Lung (tissue), 16 donors: ENCODE results near the gene FNDC8. TPM values are rescaled to one million over a fixed set of nuclear protein-coding genes. Genes with fewer than 3 reads are reported as not detected.

Experiments used
- ATAC-seq: fragments of 200-7000 bp; cut with Tn5 transposase; one replicate; pipeline ENCODE4 v1.9.1; 2020; ENCODE audit warnings: moderate number of reproducible peaks; ENCODE audit not compliant: insufficient read depth, low FRiP score
- DNase-seq, 3 donors: peaks; one replicate each; pipeline ENCODE4 v3.0.0-alpha.2; 2013 to 2017
- H3K27ac ChIP-seq, 2 donors: one replicate each; pipeline ENCODE4 v1.5.1; 2013; ENCODE audit warnings: mild to moderate bottlenecking in 2 of 2, moderate library complexity in 2 of 2, control low read depth in 1 of 2, inconsistent platforms in 1 of 2, low read depth in 1 of 2, low read length in 1 of 2
- H3K27me3 ChIP-seq, 3 donors: one replicate each; pipeline ENCODE4 v1.5.1; 2013; ENCODE audit warnings: low read length in 2 of 3; ENCODE audit not compliant: control insufficient read depth in 3 of 3, insufficient read depth in 3 of 3
- H3K36me3 ChIP-seq, 4 donors: one replicate each; pipeline ENCODE4 v1.5.1; 2013; ENCODE audit warnings: low read length in 4 of 4, mild to moderate bottlenecking in 1 of 4, moderate library complexity in 1 of 4; ENCODE audit not compliant: control insufficient read depth in 4 of 4, insufficient read depth in 4 of 4
- H3K4me1 ChIP-seq, 5 donors: one replicate each; pipeline ENCODE4 v1.5.1; 2013; ENCODE audit warnings: low read length in 5 of 5, mild to moderate bottlenecking in 2 of 5, moderate library complexity in 1 of 5; ENCODE audit not compliant: control insufficient read depth in 5 of 5, insufficient read depth in 5 of 5
- H3K4me3 ChIP-seq: one replicate; pipeline ENCODE4 v1.5.1; 2013; ENCODE audit warnings: mild to moderate bottlenecking, control low read depth, moderate library complexity
- H3K9ac ChIP-seq, 2 donors: one replicate each; pipeline ENCODE4 v1.5.1; 2013; ENCODE audit warnings: low read length in 2 of 2, control low read depth in 1 of 2; ENCODE audit not compliant: insufficient read depth in 1 of 2
- H3K9me3 ChIP-seq, 4 donors: one replicate each; pipeline ENCODE4 v1.5.1; 2013; ENCODE audit warnings: low read length in 3 of 4, mild to moderate bottlenecking in 1 of 4, moderate library complexity in 1 of 4; ENCODE audit not compliant: control insufficient read depth in 4 of 4, insufficient read depth in 3 of 4
- WGBS, 2 donors: extraction: QIAGEN DNeasy Blood & Tissue Kit; methylation state at CpG; one replicate each; pipeline ENCODE4 v1.1.7; 2013; 5-methylcytosine and 5-hydroxymethylcytosine counted together
- long read RNA-seq, 5 donors: transcript quantifications; one replicate each; lab custom pipeline, GENCODE V29; 2026
- polyA plus RNA-seq, 2 donors: library from polyadenylated mRNA; stranded (reverse); fragments of 200-250 nt; gene quantifications; one replicate each; pipeline ENCODE4 v1.2.1, GENCODE V29; 2013
- total RNA-seq, 2 donors: library from RNA; depleted of rRNA in 1 of 2; stranded (reverse); fragments of >200 nt in 1 of 2; gene quantifications; one replicate each; pipeline ENCODE4 v1.2.1, GENCODE V29; 2014 to 2021
- TF ChIP-seq, protein P1 (sequence below): IDR thresholded peaks from 2 replicates; pipeline ENCODE4 v1.5.1; 2012; ENCODE audit warnings: mild to moderate bottlenecking; ENCODE audit errors: control extremely low read depth, extremely low read depth
- donor health status: control.
- donor health status: control.
- donor health status: Bipolar disorder and iron deficiency.
- donor health status: healthy.
- donor health status: DM: yes; HTN: yes; CAD: no.

The FNDC8 gene
- not detected for total RNA-seq
- polyA plus RNA-seq, result not detected
- long read RNA-seq, donor 1, result 0 reads
- long read RNA-seq, donor 2, result 0 reads
- long read RNA-seq, donor 3, result 0 reads
- long read RNA-seq, donor 4, result 0 reads
- long read RNA-seq, donor 5, result 0 reads

DNA sequence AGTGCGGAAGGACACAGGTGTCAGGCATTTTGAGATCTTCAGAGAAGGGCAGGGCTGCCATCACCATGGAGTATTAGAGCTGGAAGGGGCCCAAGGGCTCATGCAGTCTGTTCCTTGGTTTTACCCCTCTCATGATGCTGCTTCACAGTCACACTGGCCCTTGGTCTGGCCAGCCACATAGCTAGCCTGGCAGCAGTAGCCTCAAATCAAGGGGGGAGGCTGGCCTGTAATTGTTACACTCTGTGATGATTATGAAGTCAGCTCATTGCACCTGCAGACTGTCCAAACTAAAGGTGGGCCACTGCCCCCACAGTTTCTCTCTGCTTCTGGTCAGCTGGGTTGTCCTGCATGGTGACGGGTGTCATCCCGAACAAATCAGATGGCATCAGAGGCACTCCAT lies at the start of gene FNDC8:
Gene FNDC8 (plus strand): TSS at position 301 of the 400 bp plus-strand sequence. CDS start 79 bp downstream, at position 380.
- Histone ChIP-seq H3K4me3 (no peak within 1 kb of the TSS), H3K4me1 (peaks cover 0 to 17% (median 0%) of the 10 kb centered on the region in 5 donors), H3K27me3 (peaks cover 0 to 2% (median 0%) of the 10 kb centered on the region in 3 donors), H3K9ac (no peak within 1 kb of the TSS), H3K9me3 (no peaks in the 10 kb centered on the region), H3K36me3 (peaks cover 0 to 3% (median under 1%) of the 10 kb centered on the region in 4 donors), H3K27ac (no peak within 1 kb of the TSS)
- WGBS, 2 donors, result 96% methylated on average over 3 of the region's 3 CpGs
- DNase-seq, result no peak
- TF ChIP-seq, protein P1, sequence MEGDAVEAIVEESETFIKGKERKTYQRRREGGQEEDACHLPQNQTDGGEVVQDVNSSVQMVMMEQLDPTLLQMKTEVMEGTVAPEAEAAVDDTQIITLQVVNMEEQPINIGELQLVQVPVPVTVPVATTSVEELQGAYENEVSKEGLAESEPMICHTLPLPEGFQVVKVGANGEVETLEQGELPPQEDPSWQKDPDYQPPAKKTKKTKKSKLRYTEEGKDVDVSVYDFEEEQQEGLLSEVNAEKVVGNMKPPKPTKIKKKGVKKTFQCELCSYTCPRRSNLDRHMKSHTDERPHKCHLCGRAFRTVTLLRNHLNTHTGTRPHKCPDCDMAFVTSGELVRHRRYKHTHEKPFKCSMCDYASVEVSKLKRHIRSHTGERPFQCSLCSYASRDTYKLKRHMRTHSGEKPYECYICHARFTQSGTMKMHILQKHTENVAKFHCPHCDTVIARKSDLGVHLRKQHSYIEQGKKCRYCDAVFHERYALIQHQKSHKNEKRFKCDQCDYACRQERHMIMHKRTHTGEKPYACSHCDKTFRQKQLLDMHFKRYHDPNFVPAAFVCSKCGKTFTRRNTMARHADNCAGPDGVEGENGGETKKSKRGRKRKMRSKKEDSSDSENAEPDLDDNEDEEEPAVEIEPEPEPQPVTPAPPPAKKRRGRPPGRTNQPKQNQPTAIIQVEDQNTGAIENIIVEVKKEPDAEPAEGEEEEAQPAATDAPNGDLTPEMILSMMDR, result no peak
- no peak for ATAC-seq

DNA sequence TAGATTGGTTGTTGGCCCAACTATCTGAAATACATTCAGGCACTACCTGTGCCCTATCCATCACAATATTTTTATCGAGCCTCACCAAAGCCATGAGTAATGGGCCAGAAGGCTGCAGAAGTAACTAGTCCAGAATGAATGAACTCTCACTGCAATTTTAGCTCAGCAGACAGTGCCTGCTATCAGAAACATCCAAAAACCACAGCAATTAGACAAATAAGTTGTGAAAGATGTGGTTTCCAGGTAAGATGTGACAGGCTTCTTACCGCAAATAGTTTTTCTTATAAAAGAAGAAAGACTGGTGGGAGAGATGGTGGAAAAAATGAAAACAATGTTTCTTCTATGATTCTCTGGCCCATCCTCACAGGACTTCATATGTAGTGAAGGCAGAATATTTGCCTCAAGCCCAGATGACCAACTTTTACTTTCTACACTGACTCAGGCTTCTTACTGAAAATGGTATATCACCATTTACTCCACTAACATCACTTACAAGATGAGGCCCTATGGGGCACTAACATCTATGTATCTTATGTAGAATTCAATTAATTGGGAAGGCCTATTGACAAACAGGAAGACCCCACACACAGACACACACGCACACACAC lies 48.1 kb upstream of the FNDC8 start:
- ATAC-seq, result no peak
- H3K27ac ChIP-seq, result no peak overlapping the region
- WGBS, 2 donors, result 69 to 78% methylated on average over 3 of the region's 3 CpGs

GRCh38 chr17:35073991-35074627 lies 47.3 kb upstream of the FNDC8 start:
- H3K4me3 ChIP-seq, result no peak overlapping the region
- peaks cover 0 to 5% (median 1%) of the 10 kb centered on the region in 4 donors for H3K36me3 ChIP-seq
- DNase-seq, result no peak
- 70 to 81% methylated on average over 5 of the region's 5 CpGs for WGBS, 2 donors
- H3K27me3 ChIP-seq, result no peaks in the 10 kb centered on the region
- H3K4me1 ChIP-seq, result peaks cover 0 to 11% (median 0%) of the 10 kb centered on the region in 5 donors
- TF ChIP-seq, protein P1, result no peak
- H3K9ac ChIP-seq, result no peak overlapping the region
- no peaks in the 10 kb centered on the region for H3K9me3 ChIP-seq
- no peak for ATAC-seq
- H3K27ac ChIP-seq, result no peak overlapping the region

More for the DNA sequence above, 48.1 kb upstream of the FNDC8 start:
- Histone ChIP-seq H3K9me3 (no peaks in the 10 kb centered on the region), H3K9ac (no peak overlapping the region), H3K27me3 (no peaks in the 10 kb centered on the region), H3K36me3 (peaks cover 0 to 5% (median 1%) of the 10 kb centered on the region in 4 donors), H3K4me1 (peaks cover 0 to 11% (median 1%) of the 10 kb centered on the region in 5 donors), H3K4me3 (no peak overlapping the region)
- TF ChIP-seq, protein P1, result no peak
- DNase-seq, result no peak
